Stimulated activated CD4-positive, alpha-beta T cell treated with anti-CD3 and anti-CD28 coated beads, Interleukin-15, amount 100 ng/mL, for 24 hours (primary cell): ENCODE measurements around the gene ADH6.
"Not testable (repeated sequence)": the region's sequence is repeated elsewhere in the genome, so short reads cannot be mapped to it uniquely, and the experiment has no call there.

Experiments
- DNase-seq: peaks from one replicate; pipeline ENCODE4 v3.0.0-alpha.2; 2020

Gene ADH6

GRCh38 chr4:99189900-99190299 is 29.1 kb downstream of the ADH6 start:
- DNase-seq = not testable (repeated sequence)

- no peak for DNase-seq
Measured at GRCh38 chr4:99186029-99186428, 33.0 kb downstream of the ADH6 start.

GRCh38 chr4:99185581-99185980 is 33.5 kb downstream of the ADH6 start:
- no peak for DNase-seq

GRCh38 chr4:99180382-99181070 is 38.5 kb downstream of the ADH6 start:
- no peak for DNase-seq

GRCh38 chr4:99179626-99180025 is 39.4 kb downstream of the ADH6 start:
- no peak for DNase-seq

- DNase-seq = no peak
Measured at GRCh38 chr4:99179178-99179577, 39.9 kb downstream of the ADH6 start.

GRCh38 chr4:99166544-99166943 is 52.5 kb downstream of the ADH6 start:
- no peak for DNase-seq

- DNase-seq = no peak
Measured at GRCh38 chr4:99165978-99166377, 53.1 kb downstream of the ADH6 start.

GRCh38 chr4:99161373-99162099 is 57.5 kb downstream of the ADH6 start:
- DNase-seq = no peak

- no peak for DNase-seq
Measured at GRCh38 chr4:99159699-99160098, 59.3 kb downstream of the ADH6 start.

- DNase-seq = no peak
Measured at GRCh38 chr4:99157478-99157935, 61.5 kb downstream of the ADH6 start.

GRCh38 chr4:99156992-99157391 is 62.1 kb downstream of the ADH6 start:
- DNase-seq = no peak

GRCh38 chr4:99154658-99155342 is 64.2 kb downstream of the ADH6 start:
- no peak for DNase-seq
